HT-29 (cell line): Measurements from ENCODE around the gene RAD51D. TPM values are rescaled to one million over a fixed set of nuclear protein-coding genes. Genes with fewer than 3 reads are reported as not detected.
"Not testable (repeated sequence)": the region's sequence is repeated elsewhere in the genome, so short reads cannot be mapped to it uniquely, and the experiment has no call there.

Experiments used
- DNase-seq: peaks from one replicate; pipeline ENCODE4 v3.0.0-alpha.2; 2015; ENCODE audit warnings: low spot score
- total RNA-seq: library from RNA; depleted of rRNA; stranded (reverse); fragments of >200 nt; shearing (Covaris generic); gene quantifications from 2 replicates; pipeline ENCODE4 v1.2.3, GENCODE V29; 2014

RAD51D gene
- total RNA-seq, 1 experiment from 2014 or later: 14.9 TPM

- not testable (repeated sequence) for DNase-seq
These were observed 29.0 kb downstream of the RAD51D start for GRCh38 chr17:35090707-35091106.

- peak; percentile 92 for DNase-seq
These were observed 29.9 kb downstream of the RAD51D start for GRCh38 chr17:35089586-35090296.

GRCh38 chr17:35088881-35089585 lies 30.6 kb downstream of the RAD51D start:
- DNase-seq: peak; percentile 95

DNA sequence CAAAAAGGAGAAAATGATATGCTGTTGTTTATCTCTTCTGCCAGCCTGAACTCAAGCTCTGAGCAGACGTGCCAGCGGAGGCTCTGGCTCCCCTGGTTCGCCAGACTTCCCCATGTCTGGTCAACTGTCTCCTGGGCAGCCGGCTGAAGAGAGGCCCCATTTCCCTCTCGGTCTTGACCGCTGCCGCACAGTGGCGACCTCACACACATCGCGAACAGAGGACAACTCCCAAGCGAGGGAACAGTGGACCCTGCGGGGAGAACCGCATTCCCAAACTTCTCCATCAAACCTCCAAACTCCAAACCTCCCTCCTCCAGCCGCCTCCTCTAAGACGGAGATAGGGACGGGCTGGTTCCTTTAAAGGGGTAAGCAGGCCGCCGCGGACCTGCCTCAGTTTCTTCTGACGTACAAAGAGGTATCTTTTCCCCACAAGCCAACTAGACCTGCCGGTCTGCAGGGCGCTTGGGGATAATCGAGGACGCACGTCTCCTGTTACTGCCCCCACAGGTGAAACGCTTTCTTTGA lies 31.2 kb downstream of the RAD51D start:
- DNase-seq: peak; percentile 80

DNA sequence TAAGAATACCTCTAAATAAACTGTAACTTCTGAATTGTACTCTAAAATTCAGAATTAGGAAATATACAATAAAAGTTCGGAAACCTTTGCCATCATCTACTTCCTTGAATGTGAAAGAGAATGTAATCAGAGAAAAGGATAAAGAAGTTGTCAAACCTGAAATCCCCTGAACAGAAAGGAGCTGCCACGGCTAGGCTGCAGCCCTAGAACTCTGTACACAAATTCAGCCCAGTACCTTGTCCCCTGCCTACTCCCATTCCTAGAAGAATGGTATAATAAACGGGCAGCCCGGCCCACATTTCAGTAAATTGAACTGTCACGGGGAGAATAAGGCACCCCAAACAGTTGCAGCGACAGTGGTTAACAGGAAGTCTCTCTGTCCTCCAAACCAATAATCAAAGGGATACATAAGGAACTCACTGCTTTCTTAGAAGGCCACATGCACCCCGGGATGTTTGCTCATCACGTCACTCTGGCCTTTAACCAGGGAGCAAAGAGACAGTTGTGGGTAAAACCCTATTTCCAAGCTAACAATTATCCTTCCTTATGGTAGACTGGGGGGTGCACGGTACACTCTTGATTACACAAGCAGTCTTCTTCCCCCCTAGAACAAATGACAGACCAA lies 31.8 kb downstream of the RAD51D start:
- peak; percentile 90 for DNase-seq

- peak; percentile 29 for DNase-seq
These were observed 32.6 kb downstream of the RAD51D start for GRCh38 chr17:35086931-35087573.

DNA sequence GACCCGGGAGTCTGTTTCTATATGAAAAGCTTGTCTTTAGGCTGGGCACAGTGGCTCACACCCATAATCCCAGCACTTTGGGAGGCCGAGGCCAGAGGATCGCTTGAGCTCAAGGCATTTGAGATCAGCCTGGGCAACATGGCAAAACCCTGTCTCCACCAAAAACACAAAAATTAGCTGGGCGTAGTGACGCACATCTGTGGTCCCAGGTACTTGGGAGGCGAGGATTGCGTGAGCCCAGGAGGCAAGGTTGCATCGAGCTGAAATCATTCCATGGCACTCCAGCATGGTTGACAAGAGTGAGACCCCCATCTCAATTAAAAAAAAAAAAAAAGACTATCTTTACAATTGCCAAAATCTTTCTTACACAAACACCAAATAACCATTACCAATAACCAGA lies 33.5 kb downstream of the RAD51D start:
- no peak for DNase-seq

- peak; percentile 63 for DNase-seq
These were observed 34.7 kb downstream of the RAD51D start for GRCh38 chr17:35084987-35085386.

DNA sequence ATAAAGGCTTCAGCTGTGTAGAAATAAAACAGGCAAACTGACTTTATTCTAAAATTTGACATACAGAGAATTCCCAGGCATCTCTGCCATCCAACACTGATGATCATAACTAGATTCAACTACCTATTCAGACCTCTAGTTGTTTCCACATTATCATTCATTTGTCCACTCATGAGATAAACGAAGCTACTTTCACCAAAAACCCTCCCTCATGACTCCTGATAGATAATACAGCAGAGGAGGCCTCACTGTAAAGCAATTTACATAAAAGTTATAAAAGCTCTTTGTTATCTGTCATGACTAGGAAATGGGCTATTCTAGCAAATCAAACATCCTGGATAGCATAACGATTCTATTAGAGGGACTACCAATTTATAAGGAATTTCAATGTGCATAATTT lies 36.6 kb downstream of the RAD51D start:
- no peak for DNase-seq

GRCh38 chr17:35082073-35082657 lies 37.5 kb downstream of the RAD51D start:
- DNase-seq: peak; percentile 31

DNA sequence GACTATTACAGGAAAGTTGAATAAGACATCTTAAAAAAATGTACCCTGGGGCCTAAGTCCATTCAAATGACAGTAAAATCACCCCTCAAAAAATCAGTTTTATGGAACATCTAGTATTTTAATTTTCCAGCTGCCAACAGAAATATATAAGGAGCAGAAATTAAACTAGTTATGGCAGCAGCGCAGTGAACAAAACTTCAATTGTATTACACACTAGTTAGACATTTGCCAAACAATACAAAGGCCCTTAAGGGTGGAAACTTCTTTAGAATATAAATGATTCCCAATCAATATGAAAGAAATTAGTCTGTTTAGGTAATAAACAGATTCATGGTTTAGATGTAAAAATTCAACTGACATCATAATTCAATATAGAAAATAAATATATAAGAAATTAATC lies 38.0 kb downstream of the RAD51D start:
- DNase-seq: no peak

DNA sequence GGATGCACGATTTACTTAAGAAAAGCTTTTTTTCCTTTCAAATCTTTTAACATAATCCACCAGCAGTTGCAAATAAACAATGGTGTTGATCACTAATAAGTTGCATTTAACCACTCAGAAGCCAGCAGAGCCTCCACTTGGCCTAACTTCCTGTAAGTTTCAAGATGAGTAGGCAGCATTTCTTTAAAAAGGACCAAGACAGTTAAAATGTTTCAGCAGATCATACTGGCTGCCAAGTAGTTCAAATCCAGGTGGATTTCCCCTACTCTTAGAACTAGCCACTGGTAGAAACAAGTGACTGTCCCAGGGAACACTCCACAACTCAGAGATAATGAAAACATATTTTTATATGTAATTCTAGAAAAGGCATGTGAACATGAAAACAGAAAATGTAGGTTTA lies 39.1 kb downstream of the RAD51D start:
- DNase-seq: no peak

DNA sequence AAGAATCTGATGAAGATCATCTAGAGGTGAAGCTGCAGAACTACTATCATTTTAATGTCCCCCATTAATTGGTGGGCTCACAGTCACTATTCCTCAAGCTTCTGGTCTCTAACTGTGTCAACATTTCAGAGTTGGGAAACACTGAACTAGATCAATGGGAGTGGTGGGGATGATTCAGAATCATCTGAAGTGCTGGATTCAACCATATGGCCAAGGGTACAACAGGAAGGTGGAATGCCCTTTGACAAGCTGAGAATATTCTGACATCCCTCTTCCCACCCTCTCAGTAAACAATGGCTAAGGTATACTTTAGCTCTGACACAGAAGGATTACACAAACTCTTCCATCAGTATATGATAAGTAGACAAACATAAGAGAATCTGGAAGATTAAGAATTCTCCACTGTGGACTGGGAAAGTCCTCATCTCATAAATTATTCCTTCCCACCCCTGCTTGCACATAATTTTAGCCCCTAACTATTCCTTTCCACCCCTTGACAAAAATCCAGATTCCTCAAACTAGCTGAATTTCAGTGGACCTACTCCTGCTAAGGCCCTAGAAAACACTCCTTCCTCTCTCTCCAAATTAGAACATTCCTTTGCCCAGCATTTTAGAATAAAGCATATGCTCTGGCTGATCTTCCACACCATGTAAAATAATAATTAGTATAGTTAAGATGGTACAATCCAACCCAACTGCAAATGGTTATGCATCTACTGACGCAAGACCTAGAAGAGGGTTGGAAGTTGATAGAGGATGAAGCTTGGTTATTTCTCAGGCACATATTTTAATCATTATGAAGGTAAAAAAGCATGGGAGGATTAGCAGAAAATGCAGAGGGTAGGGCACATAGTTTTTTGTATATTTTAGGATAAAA lies 39.9 kb downstream of the RAD51D start:
- DNase-seq: peak; percentile 57

DNA sequence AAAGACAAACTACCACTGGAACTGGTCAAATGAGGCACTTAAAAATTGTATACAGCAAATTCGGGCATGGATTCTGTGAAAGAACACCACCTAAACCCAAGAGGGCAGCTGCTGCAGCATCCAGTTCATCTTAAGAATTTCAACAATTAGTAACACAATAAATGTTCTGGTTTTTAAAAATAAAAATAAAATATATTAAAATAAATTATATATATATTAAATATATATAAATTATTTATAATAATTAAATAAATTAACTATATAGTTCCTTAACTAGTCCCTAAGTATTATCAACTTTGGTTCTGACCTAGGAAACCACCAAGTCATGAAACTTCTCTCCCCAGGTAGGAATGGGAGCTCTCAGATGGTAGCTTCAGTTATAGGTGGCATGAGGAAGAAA lies 42.8 kb downstream of the RAD51D start:
- no peak for DNase-seq

DNA sequence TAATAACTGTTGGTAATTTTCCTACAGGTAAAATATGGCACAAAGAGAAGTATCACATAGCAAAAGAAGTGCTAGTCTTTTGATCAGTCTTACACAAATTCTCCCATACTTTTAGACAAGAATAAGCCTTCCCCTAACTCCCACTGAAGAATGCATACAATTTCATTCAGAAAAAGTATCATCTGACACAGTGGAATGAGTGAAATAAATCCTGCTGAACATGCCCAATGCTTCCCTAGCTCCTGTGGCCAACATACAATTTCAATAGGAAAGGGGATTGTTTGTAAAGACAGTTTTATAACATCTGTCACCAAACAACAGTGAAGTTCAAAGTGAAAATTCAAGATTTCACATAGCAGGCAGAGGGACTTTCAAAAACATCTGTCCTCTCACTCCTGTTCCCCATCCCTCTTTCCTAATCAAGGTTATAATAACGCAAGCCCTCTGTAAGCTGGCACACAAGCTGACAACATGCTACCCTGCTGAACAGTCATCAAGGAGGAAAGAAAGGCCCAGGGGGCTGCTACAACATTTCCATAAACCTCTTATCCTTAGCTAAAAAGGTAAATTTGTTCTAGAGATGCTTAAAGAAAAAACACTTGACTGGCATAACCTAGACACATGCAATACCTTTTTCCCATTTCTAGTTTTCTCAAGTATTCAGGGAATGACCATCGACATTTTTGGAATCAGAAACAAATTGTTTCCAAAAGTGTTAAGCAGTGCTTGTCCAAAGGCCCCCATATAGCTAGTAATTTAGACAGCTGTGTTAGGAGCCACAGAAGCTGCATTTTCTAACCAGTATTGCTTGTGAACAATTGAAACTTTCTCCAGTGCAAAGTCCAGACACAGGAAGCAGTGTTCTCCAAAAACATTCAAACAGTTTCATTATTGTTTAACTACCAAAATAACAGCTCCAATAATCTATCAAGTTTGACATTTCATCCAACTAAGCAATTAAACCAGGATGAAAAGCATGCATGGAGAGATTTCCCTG lies 44.7 kb downstream of the RAD51D start:
- DNase-seq: no peak

GRCh38 chr17:35073991-35074627 lies 45.6 kb downstream of the RAD51D start:
- no peak for DNase-seq

- DNase-seq: no peak
These were observed 46.4 kb downstream of the RAD51D start for GRCh38 chr17:35073183-35073790.

DNA sequence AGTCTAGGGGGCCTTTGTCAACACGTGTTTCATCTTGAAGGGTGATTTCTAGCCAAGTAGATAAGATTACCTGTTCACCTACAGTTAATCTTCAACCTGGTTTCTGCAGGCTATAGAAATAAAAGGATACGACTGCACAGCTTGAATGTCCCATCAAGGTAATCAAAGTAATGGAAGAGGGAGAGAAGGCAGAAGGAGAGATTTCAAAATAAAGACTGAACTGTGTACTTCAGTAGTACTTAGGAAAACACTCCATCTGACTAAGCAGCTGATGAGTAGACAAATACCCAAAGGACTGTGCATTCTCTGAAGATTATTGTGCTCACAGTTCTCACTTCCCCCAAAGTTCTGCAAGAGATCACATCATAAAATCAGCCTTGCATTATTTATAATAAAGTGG lies 50.3 kb downstream of the RAD51D start:
- no peak for DNase-seq
